ENCODE data around the gene CSDE1.

CSDE1 gene

DNA sequence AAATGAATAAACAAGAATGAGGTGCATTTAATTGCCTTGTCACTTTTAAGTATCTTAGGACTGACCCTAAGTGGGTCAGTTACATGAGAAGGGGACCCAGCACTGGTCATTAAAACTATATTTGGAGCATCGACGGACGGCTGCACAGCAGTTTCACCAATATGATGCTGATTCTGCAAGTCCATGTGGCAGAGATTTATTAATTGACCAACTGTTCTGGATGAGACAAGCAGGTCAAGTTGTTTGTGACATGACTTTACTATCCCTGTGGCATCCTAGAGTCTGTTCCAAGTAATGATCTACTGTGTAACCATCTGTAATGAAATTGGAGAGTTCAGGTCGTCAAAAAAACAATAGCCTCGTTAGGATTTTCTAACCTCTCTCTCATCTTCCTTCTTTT, 71.9 kb downstream of the CSDE1 start:
- no peak for TF ChIP-seq CTCF (IDR thresholded peaks at IDR 0.05)
- H3K27ac ChIP-seq = no peak overlapping the region
- no peaks in the 10 kb centered on the region for H3K9me3 ChIP-seq (ENCODE audit: control insufficient read depth, low read length)
- no peak overlapping the region for H3K4me2 ChIP-seq (ENCODE audit: low read length)
- H2AFZ ChIP-seq = no peak overlapping the region
- no peaks in the 10 kb centered on the region for H3K36me3 ChIP-seq (ENCODE audit: control insufficient read depth, insufficient read depth, low read length)
- H3K79me2 ChIP-seq = no peaks in the 10 kb centered on the region
- H3K27me3 ChIP-seq (ENCODE audit: control insufficient read depth, insufficient read depth, low read length) = no peaks in the 10 kb centered on the region
- H3K9ac ChIP-seq = no peak overlapping the region
- no peaks in the 10 kb centered on the region for H3K4me1 ChIP-seq
- H3K4me3 ChIP-seq (ENCODE audit: low read depth, low read length) = no peak overlapping the region

DNA sequence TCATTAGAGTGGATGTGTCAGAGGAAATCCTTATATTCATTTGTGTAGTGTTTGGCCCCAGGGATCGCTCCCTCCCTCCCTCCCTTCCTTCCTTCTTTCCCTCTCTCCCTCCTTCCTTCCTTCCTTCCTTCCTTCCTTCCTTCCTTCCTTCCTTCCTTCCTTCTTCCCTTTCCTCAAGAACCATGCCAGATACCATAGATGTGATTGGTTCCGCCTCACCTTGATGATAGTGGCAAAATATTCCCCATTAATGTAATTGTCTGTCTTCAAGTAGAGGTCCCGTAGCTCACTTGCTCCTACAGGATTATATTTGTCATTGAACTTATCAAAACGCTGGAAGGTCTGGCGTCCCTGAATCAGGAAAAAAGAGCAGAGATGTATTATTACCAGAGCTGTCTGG, 80.1 kb downstream of the CSDE1 start:
- Histone ChIP-seq H2AFZ (no peak overlapping the region), H3K79me2 (no peaks in the 10 kb centered on the region), H3K9me3 (ENCODE audit: control insufficient read depth, low read length) (no peaks in the 10 kb centered on the region), H3K4me3 (ENCODE audit: low read depth, low read length) (no peak overlapping the region), H3K4me1 (no peaks in the 10 kb centered on the region), H3K4me2 (ENCODE audit: low read length) (no peak overlapping the region), H3K36me3 (ENCODE audit: control insufficient read depth, insufficient read depth, low read length) (no peaks in the 10 kb centered on the region), H3K27me3 (ENCODE audit: control insufficient read depth, insufficient read depth, low read length) (no peaks in the 10 kb centered on the region), H3K27ac (no peak overlapping the region), H3K9ac (no peak overlapping the region)
- TF ChIP-seq CTCF (IDR thresholded peaks at IDR 0.05) = no peak

- Histone ChIP-seq H3K27ac (no peak overlapping the region), H3K4me3 (ENCODE audit: low read depth, low read length) (no peak overlapping the region), H3K9ac (no peak overlapping the region), H3K27me3 (ENCODE audit: control insufficient read depth, insufficient read depth, low read length) (no peaks in the 10 kb centered on the region), H2AFZ (no peak overlapping the region), H3K4me1 (no peaks in the 10 kb centered on the region), H3K79me2 (no peaks in the 10 kb centered on the region), H3K4me2 (ENCODE audit: low read length) (no peak overlapping the region), H3K36me3 (ENCODE audit: control insufficient read depth, insufficient read depth, low read length) (no peaks in the 10 kb centered on the region), H3K9me3 (ENCODE audit: control insufficient read depth, low read length) (no peaks in the 10 kb centered on the region)
- TF ChIP-seq CTCF (IDR thresholded peaks at IDR 0.05) = no peak
Measured at GRCh38 chr1:114676115-114676514, 81.7 kb downstream of the CSDE1 start.

DNA sequence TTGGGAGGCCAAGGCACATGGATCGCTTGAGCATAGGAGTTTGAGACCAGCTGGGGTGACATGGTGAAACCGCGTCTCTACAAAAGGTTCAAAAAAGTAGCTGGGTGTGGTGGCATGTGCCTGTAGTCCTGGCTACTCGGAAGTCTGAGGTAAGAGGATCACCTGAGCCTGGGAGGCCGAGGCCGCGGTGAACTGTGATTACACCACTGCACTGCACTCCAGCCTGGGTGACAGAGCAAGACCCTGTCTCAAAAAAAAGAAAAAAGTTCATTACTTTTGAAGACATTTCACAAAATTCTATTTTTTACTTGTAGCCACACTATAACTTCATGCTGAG, 85.9 kb downstream of the CSDE1 start:
- no peak overlapping the region for H3K4me2 ChIP-seq (ENCODE audit: low read length)
- no peaks in the 10 kb centered on the region for H3K9me3 ChIP-seq (ENCODE audit: control insufficient read depth, low read length)
- H3K36me3 ChIP-seq (ENCODE audit: control insufficient read depth, insufficient read depth, low read length) = no peaks in the 10 kb centered on the region
- H2AFZ ChIP-seq = no peak overlapping the region
- H3K4me1 ChIP-seq = no peaks in the 10 kb centered on the region
- H3K27me3 ChIP-seq (ENCODE audit: control insufficient read depth, insufficient read depth, low read length) = no peaks in the 10 kb centered on the region
- H3K27ac ChIP-seq = no peak overlapping the region
- H3K79me2 ChIP-seq = no peaks in the 10 kb centered on the region
- no peak for TF ChIP-seq CTCF (IDR thresholded peaks at IDR 0.05)
- no peak overlapping the region for H3K9ac ChIP-seq
- no peak overlapping the region for H3K4me3 ChIP-seq (ENCODE audit: low read depth, low read length)

DNA sequence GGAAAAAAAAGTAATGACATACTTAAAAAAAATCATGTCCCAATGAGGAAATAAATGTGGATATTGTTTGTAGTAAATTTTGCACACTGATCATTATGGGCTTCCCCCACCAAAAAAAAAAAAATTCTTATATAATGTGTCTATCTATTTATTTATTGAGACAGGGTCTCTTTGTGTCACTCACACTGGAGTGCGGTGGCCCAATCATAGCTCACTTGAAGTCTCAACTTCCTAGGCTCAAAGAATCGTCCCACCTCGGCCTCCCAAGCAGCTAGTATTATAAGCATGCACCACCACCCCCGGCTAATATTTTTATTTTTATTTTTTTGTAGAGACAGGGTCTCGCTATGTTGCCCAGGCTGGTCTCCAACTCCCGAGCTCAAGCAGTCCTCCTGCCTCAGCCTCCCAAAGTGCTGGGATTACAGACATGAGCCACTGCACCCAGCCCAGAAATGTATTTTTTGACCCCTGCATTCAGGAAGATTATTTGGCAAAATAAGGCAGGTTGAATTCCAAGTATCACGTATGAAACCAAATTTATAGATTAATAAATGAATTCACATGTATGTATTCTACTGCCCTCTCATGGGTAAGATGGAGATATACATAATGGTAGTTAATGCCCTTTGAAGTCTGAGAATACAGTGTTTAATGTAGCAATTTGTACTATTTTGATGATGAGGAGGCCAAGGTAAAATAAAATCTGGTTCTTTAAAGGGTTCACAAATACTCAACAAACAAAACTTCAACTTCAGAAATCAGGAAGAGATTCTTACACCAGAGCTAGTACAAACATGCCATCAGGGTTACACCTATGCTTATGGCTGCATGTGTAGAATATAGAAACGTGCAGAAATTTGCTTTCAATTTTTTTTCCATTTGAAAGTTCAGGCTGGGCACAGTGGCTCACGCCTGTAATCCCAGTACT, 86.5 kb downstream of the CSDE1 start:
- no peaks in the 10 kb centered on the region for H3K9me3 ChIP-seq (ENCODE audit: control insufficient read depth, low read length)
- no peak overlapping the region for H3K4me3 ChIP-seq (ENCODE audit: low read depth, low read length)
- H3K36me3 ChIP-seq (ENCODE audit: control insufficient read depth, insufficient read depth, low read length) = no peaks in the 10 kb centered on the region
- H3K27me3 ChIP-seq (ENCODE audit: control insufficient read depth, insufficient read depth, low read length) = no peaks in the 10 kb centered on the region
- no peak overlapping the region for H2AFZ ChIP-seq
- no peak overlapping the region for H3K9ac ChIP-seq
- no peak overlapping the region for H3K4me2 ChIP-seq (ENCODE audit: low read length)
- no peak overlapping the region for H3K27ac ChIP-seq
- no peak for TF ChIP-seq CTCF (IDR thresholded peaks at IDR 0.05)
- no peaks in the 10 kb centered on the region for H3K4me1 ChIP-seq
- H3K79me2 ChIP-seq = no peaks in the 10 kb centered on the region
